Activated CD4-positive, alpha-beta T cell treated with anti-CD3 and anti-CD28 coated beads for 4 hours (primary cell): ENCODE results near the gene SYT13.

Experiments used
- DNase-seq, 2 donors: peaks; one replicate each; pipeline ENCODE4 v3.0.0-alpha.2; 2020

Gene SYT13

GRCh38 chr11:45305874-45306623 is 19.9 kb upstream of the SYT13 start:
- no peak for DNase-seq

- no peak for DNase-seq
Measured at GRCh38 chr11:45304992-45305335, 18.8 kb upstream of the SYT13 start.

- no peak for DNase-seq
Measured at GRCh38 chr11:45304111-45304991, 18.2 kb upstream of the SYT13 start.

GRCh38 chr11:45303316-45303715 is 17.2 kb upstream of the SYT13 start:
- DNase-seq: no peak

- DNase-seq: no peak
Measured at GRCh38 chr11:45301537-45302246, 15.6 kb upstream of the SYT13 start.

- no peak for DNase-seq
Measured at GRCh38 chr11:45300715-45301114, 14.6 kb upstream of the SYT13 start.

GRCh38 chr11:45298718-45299117 is 12.6 kb upstream of the SYT13 start:
- no peak for DNase-seq

GRCh38 chr11:45296075-45296474 is 9.9 kb upstream of the SYT13 start:
- no peak for DNase-seq

GRCh38 chr11:45294499-45294898 is 8.4 kb upstream of the SYT13 start:
- DNase-seq: no peak

GRCh38 chr11:45293566-45294192 is 7.5 kb upstream of the SYT13 start:
- DNase-seq: peak; percentile 47 to 50

- no peak for DNase-seq
Measured at GRCh38 chr11:45290586-45290985, 4.4 kb upstream of the SYT13 start.

GRCh38 chr11:45289369-45289768 is 3.2 kb upstream of the SYT13 start:
- DNase-seq: no peak

- DNase-seq: no peak
Measured at GRCh38 chr11:45288339-45288738, 2.2 kb upstream of the SYT13 start.

- no peak for DNase-seq
Measured at GRCh38 chr11:45287316-45287903, 1.3 kb upstream of the SYT13 start.

GRCh38 chr11:45285250-45285828 is 802 bp downstream of the SYT13 start:
- no peak for DNase-seq

GRCh38 chr11:45282081-45282480 is 4.1 kb downstream of the SYT13 start:
- DNase-seq: no peak

GRCh38 chr11:45280449-45280848 is 5.7 kb downstream of the SYT13 start:
- DNase-seq: no peak

GRCh38 chr11:45279645-45280044 is 6.5 kb downstream of the SYT13 start:
- no peak for DNase-seq

- DNase-seq: no peak
Measured at GRCh38 chr11:45278714-45279113, 7.4 kb downstream of the SYT13 start.

GRCh38 chr11:45275828-45276227 is 10.3 kb downstream of the SYT13 start:
- DNase-seq: no peak

- no peak for DNase-seq
Measured at GRCh38 chr11:45274206-45274605, 11.9 kb downstream of the SYT13 start.

GRCh38 chr11:45273509-45273908 is 12.6 kb downstream of the SYT13 start:
- no peak for DNase-seq
